GM21367 (cell line): ENCODE results near the gene ABCA3.
"Not testable (repeated sequence)": the region's sequence is repeated elsewhere in the genome, so short reads cannot be mapped to it uniquely, and the experiment has no call there.

Source experiments
- ATAC-seq: cut with Tn5 transposase; IDR thresholded peaks from one replicate; pipeline ENCODE4 v1.9.1; 2021; ENCODE audit not compliant: unreplicated experiment

The ABCA3 gene

GRCh38 chr16:2340564-2341455 is at the start of gene ABCA3:
TSS of gene ABCA3 (minus strand) at chr16:2340728. CDS start at chr16:2326466, 14,262 bp downstream.
- ATAC-seq, result peak; percentile 64

GRCh38 chr16:2388875-2389433 is 48.4 kb upstream of the ABCA3 start:
- no peak for ATAC-seq

GRCh38 chr16:2388139-2388874 is 47.8 kb upstream of the ABCA3 start:
- ATAC-seq, result no peak

- ATAC-seq, result no peak
Measured at GRCh38 chr16:2386990-2387389, 46.5 kb upstream of the ABCA3 start.

- not testable (repeated sequence) for ATAC-seq
Measured at GRCh38 chr16:2385982-2386381, 45.5 kb upstream of the ABCA3 start.

GRCh38 chr16:2385190-2385836 is 44.8 kb upstream of the ABCA3 start:
- ATAC-seq, result no peak

- no peak for ATAC-seq
Measured at GRCh38 chr16:2384426-2384825, 43.9 kb upstream of the ABCA3 start.

- no peak for ATAC-seq
Measured at GRCh38 chr16:2383501-2383900, 43.0 kb upstream of the ABCA3 start.

GRCh38 chr16:2374644-2375043 is 34.1 kb upstream of the ABCA3 start:
- no peak for ATAC-seq

GRCh38 chr16:2373176-2373575 is 32.6 kb upstream of the ABCA3 start:
- ATAC-seq, result no peak

GRCh38 chr16:2372684-2373083 is 32.2 kb upstream of the ABCA3 start:
- ATAC-seq, result no peak

GRCh38 chr16:2371421-2371820 is 30.9 kb upstream of the ABCA3 start:
- ATAC-seq, result no peak

- ATAC-seq, result no peak
Measured at GRCh38 chr16:2370721-2371120, 30.2 kb upstream of the ABCA3 start.

- ATAC-seq, result no peak
Measured at GRCh38 chr16:2366660-2367309, 26.3 kb upstream of the ABCA3 start.

GRCh38 chr16:2365397-2366294 is 25.1 kb upstream of the ABCA3 start:
- ATAC-seq, result no peak

- no peak for ATAC-seq
Measured at GRCh38 chr16:2364638-2365210, 24.2 kb upstream of the ABCA3 start.

GRCh38 chr16:2362218-2362617 is 21.7 kb upstream of the ABCA3 start:
- ATAC-seq, result no peak

- no peak for ATAC-seq
Measured at GRCh38 chr16:2361129-2361528, 20.6 kb upstream of the ABCA3 start.

GRCh38 chr16:2359919-2360318 is 19.4 kb upstream of the ABCA3 start:
- ATAC-seq, result no peak
